Measurements from ENCODE around the gene SAMM50.
A peak's percentile ranks its signal among the peaks of the same experiment; 100 is the strongest.

SAMM50 gene

DNA sequence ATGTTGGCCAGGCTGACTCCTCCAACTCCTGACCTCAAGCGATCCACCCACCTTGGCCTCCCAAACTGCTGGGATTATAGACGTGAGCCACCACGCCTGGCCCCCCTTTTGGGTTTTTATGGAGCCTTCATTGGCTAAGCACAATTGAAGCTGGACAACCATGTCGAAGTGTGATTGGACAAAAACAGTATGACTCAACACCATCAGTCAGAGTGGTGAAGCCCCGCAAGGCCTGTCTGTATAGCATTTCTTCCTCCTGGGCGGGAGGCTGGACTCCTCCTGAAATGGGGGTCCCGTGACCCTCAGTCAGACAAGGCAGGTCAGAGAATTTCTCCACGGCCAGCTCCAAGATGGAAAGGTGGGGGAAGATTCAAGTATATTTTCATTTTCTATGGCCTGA is 65.7 kb downstream of the SAMM50 start:
- Histone ChIP-seq H3K4me1 (ENCODE audit: insufficient read depth, low read length, poor library complexity, severe bottlenecking) (no peaks in the 10 kb centered on the region), H3K9me3 (ENCODE audit: insufficient read depth, low read depth, low read length) (no peaks in the 10 kb centered on the region), H3K4me2 (ENCODE audit: low read depth, low read length, poor library complexity, severe bottlenecking) (no peak overlapping the region), H3K4me3 (ENCODE audit: low read length, poor library complexity, severe bottlenecking) (no peak overlapping the region), H3F3A (ENCODE audit: low read depth) (no peaks in the 10 kb centered on the region), H3K9ac (ENCODE audit: low read depth, low read length, poor library complexity, severe bottlenecking) (no peak overlapping the region), H4K20me1 (ENCODE audit: insufficient read depth, low read length, poor library complexity, severe bottlenecking) (no peaks in the 10 kb centered on the region), H3K36me3 (ENCODE audit: insufficient read depth, low read length) (no peaks in the 10 kb centered on the region), H3K9me2 (replicated peaks; ENCODE audit: low read depth, low read length) (no peaks in the 10 kb centered on the region), H3K79me2 (ENCODE audit: insufficient read depth, low read length) (peaks cover 9% of the 10 kb centered on the region; the same call in 1 of the 2 replicates), H2AFZ (ENCODE audit: low read length) (no peak overlapping the region), H3K27me3 (ENCODE audit: insufficient read depth, low read length, poor library complexity, severe bottlenecking) (no peaks in the 10 kb centered on the region)
- TF ChIP-seq, protein P1, sequence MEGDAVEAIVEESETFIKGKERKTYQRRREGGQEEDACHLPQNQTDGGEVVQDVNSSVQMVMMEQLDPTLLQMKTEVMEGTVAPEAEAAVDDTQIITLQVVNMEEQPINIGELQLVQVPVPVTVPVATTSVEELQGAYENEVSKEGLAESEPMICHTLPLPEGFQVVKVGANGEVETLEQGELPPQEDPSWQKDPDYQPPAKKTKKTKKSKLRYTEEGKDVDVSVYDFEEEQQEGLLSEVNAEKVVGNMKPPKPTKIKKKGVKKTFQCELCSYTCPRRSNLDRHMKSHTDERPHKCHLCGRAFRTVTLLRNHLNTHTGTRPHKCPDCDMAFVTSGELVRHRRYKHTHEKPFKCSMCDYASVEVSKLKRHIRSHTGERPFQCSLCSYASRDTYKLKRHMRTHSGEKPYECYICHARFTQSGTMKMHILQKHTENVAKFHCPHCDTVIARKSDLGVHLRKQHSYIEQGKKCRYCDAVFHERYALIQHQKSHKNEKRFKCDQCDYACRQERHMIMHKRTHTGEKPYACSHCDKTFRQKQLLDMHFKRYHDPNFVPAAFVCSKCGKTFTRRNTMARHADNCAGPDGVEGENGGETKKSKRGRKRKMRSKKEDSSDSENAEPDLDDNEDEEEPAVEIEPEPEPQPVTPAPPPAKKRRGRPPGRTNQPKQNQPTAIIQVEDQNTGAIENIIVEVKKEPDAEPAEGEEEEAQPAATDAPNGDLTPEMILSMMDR (conservative IDR thresholded peaks at IDR 0.05; ENCODE audit: low read length) = no peak
- no peak for TF ChIP-seq EZH2phosphoT487 (IDR thresholded peaks at IDR 0.05; ENCODE audit: borderline replicate concordance)

DNA sequence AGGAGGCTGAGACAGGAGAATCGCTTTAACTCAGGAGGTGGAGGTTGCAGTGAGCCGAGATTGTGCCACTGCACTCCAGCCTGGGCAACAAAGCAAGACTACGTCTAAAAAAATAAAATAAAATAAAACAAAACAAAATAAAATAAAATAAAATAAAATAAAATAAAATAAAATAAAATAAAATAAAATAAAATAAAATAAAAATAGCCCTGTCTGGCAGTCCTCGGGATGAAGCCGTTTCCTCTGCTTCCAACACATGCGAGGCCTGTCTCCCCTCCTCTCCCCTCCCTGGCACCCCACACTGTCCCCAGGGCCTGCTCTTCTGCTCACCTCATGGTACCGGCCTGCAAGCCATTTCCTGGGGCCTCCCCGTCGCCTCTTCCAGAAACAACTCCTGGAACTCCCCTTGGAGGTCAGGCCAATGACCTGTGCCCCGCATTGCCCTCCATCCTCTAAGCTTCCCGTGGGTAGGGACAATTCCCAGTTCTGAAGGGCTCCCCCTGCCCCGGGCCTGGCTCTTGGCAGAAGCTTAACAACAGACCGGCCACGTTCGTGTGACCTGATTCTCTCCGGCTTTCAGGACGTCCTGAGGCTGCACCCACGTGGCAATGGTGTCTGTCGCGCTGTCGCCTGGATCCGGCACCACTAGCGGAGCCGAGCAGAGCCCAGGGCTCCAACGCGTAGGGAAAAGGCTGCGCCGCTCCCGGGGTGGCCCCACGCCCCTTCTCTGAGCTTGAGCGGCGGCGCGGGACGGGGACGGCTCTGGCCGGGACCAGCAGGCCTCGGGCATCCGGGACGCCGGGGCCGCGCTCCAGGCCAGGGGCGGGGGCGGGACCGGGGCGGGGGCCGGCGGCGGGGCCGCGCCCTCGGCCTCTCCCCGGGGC is 68.4 kb downstream of the SAMM50 start:
- no peaks in the 10 kb centered on the region for H3K9me2 ChIP-seq (replicated peaks; ENCODE audit: low read depth, low read length)
- H3K4me1 ChIP-seq (ENCODE audit: insufficient read depth, low read length, poor library complexity, severe bottlenecking) = peaks cover 8% of the 10 kb centered on the region
- H3K4me2 ChIP-seq (ENCODE audit: low read depth, low read length, poor library complexity, severe bottlenecking) = peak overlapping the region; percentile 63
- no peaks in the 10 kb centered on the region for H4K20me1 ChIP-seq (ENCODE audit: insufficient read depth, low read length, poor library complexity, severe bottlenecking)
- no peak for TF ChIP-seq EZH2phosphoT487 (IDR thresholded peaks at IDR 0.05; ENCODE audit: borderline replicate concordance)
- TF ChIP-seq, protein P1 (conservative IDR thresholded peaks at IDR 0.05; ENCODE audit: low read length) = no peak
- peak overlapping the region; percentile 63; the same call in 1 of the 2 replicates for H2AFZ ChIP-seq (ENCODE audit: low read length)
- peak overlapping the region; percentile 74 for H3K9ac ChIP-seq (ENCODE audit: low read depth, low read length, poor library complexity, severe bottlenecking)
- H3F3A ChIP-seq (ENCODE audit: low read depth) = no peaks in the 10 kb centered on the region
- H3K36me3 ChIP-seq (ENCODE audit: insufficient read depth, low read length) = no peaks in the 10 kb centered on the region
- H3K4me3 ChIP-seq (ENCODE audit: low read length, poor library complexity, severe bottlenecking) = peak overlapping the region; percentile 74
- peaks cover 14% of the 10 kb centered on the region; the same call in 1 of the 2 replicates for H3K79me2 ChIP-seq (ENCODE audit: insufficient read depth, low read length)
- no peaks in the 10 kb centered on the region for H3K27me3 ChIP-seq (ENCODE audit: insufficient read depth, low read length, poor library complexity, severe bottlenecking)
- H3K9me3 ChIP-seq (ENCODE audit: insufficient read depth, low read depth, low read length) = no peaks in the 10 kb centered on the region

DNA sequence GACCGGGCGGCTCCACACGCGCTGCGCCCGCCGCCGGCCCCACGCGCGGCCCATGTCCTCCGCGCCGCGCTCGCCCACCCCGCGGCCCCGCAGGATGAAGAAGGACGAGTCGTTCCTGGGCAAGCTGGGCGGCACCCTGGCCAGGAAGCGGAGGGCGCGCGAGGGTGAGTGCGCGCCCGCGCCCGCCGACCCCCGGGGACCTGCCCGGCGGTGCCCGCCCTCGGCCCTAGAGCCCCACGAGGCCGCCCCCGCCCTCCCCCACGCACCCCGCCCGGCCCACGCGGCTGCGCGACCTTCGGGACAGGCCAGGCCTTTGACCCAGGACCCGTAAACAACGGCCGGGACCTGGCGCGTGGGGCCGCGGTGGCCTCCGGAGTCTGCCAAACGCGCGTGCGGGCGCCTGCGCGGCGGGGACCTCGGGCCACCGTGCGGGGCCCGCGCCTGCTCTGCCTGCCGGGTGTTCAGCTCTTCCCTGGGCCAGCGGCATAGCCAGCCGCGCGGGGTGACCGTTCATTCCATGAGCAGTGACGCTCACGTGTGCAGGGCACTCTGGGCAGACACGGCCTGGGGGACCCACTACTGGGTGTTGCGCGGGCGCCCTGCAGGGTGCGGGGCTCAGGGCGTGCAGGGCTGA is 69.2 kb downstream of the SAMM50 start, which contains the start of gene PARVB:
Gene PARVB, plus strand, starts transcription at position 15 of the 634 bp plus-strand sequence. Its CDS starts 38 bp downstream, at position 53.
- H3K27me3 ChIP-seq (ENCODE audit: insufficient read depth, low read length, poor library complexity, severe bottlenecking) = no peaks in the 10 kb centered on the region
- peak within 1 kb of the TSS; percentile 74 for H3K4me3 ChIP-seq (ENCODE audit: low read length, poor library complexity, severe bottlenecking)
- peak within 1 kb of the TSS; percentile 63 for H3K4me2 ChIP-seq (ENCODE audit: low read depth, low read length, poor library complexity, severe bottlenecking)
- H3K36me3 ChIP-seq (ENCODE audit: insufficient read depth, low read length) = no peaks in the 10 kb centered on the region
- H3K9me2 ChIP-seq (replicated peaks; ENCODE audit: low read depth, low read length) = no peaks in the 10 kb centered on the region
- peaks cover 8% of the 10 kb centered on the region for H3K4me1 ChIP-seq (ENCODE audit: insufficient read depth, low read length, poor library complexity, severe bottlenecking)
- H3K9me3 ChIP-seq (ENCODE audit: insufficient read depth, low read depth, low read length) = no peaks in the 10 kb centered on the region
- H3K79me2 ChIP-seq (ENCODE audit: insufficient read depth, low read length) = peaks cover 14% of the 10 kb centered on the region; the same call in 1 of the 2 replicates
- H4K20me1 ChIP-seq (ENCODE audit: insufficient read depth, low read length, poor library complexity, severe bottlenecking) = no peaks in the 10 kb centered on the region
- H3K9ac ChIP-seq (ENCODE audit: low read depth, low read length, poor library complexity, severe bottlenecking) = peak within 1 kb of the TSS; percentile 74
- no peak for TF ChIP-seq EZH2phosphoT487 (IDR thresholded peaks at IDR 0.05; ENCODE audit: borderline replicate concordance)
- TF ChIP-seq, protein P1 (conservative IDR thresholded peaks at IDR 0.05; ENCODE audit: low read length) = no peak
- peak within 1 kb of the TSS; percentile 63; the same call in 1 of the 2 replicates for H2AFZ ChIP-seq (ENCODE audit: low read length)
- H3F3A ChIP-seq (ENCODE audit: low read depth) = no peaks in the 10 kb centered on the region

All from Loucy (cell line).